NCI-H2227 (cell line): ENCODE data around the gene DIP2A.
"Not testable (repeated sequence)": the region's sequence is repeated elsewhere in the genome, so short reads cannot be mapped to it uniquely, and the experiment has no call there.

Experiments used
- DNase-seq: peaks from one replicate; lab custom pipeline; 2025; ENCODE audit not compliant: unreplicated experiment; lab: John Stamatoyannopoulos, UW

Gene DIP2A

GRCh38 chr21:46424621-46425020, 34.1 kb upstream of the DIP2A start:
- DNase-seq = no peak

- DNase-seq = no peak
Measured at GRCh38 chr21:46425041-46425440, 33.6 kb upstream of the DIP2A start.

GRCh38 chr21:46425571-46425970, 33.1 kb upstream of the DIP2A start:
- no peak for DNase-seq

GRCh38 chr21:46426313-46427046, 32.2 kb upstream of the DIP2A start:
- no peak for DNase-seq

GRCh38 chr21:46427516-46427915, 31.2 kb upstream of the DIP2A start:
- DNase-seq = no peak

GRCh38 chr21:46428286-46428685, 30.4 kb upstream of the DIP2A start:
- no peak for DNase-seq

- DNase-seq = no peak
Measured at GRCh38 chr21:46428987-46429710, 29.5 kb upstream of the DIP2A start.

GRCh38 chr21:46429754-46430681, 28.7 kb upstream of the DIP2A start:
- DNase-seq = no peak

GRCh38 chr21:46431448-46431847, 27.2 kb upstream of the DIP2A start:
- DNase-seq = no peak

GRCh38 chr21:46431884-46432488, 26.7 kb upstream of the DIP2A start:
- DNase-seq = no peak

GRCh38 chr21:46433116-46433515, 25.6 kb upstream of the DIP2A start:
- DNase-seq = not testable (repeated sequence)

GRCh38 chr21:46434322-46434958, 24.3 kb upstream of the DIP2A start:
- DNase-seq = no peak

GRCh38 chr21:46435786-46436227, 22.9 kb upstream of the DIP2A start:
- DNase-seq = no peak

- no peak for DNase-seq
Measured at GRCh38 chr21:46436621-46437020, 22.1 kb upstream of the DIP2A start.

- no peak for DNase-seq
Measured at GRCh38 chr21:46437096-46437498, 21.6 kb upstream of the DIP2A start.

- no peak for DNase-seq
Measured at GRCh38 chr21:46437511-46437910, 21.2 kb upstream of the DIP2A start.

- DNase-seq = no peak
Measured at GRCh38 chr21:46438241-46438640, 20.4 kb upstream of the DIP2A start.

GRCh38 chr21:46439906-46440305, 18.8 kb upstream of the DIP2A start:
- no peak for DNase-seq

GRCh38 chr21:46441331-46441730, 17.4 kb upstream of the DIP2A start:
- DNase-seq = no peak

- no peak for DNase-seq
Measured at GRCh38 chr21:46441961-46442498, 16.7 kb upstream of the DIP2A start.
